ENCODE results near the gene ZNF660.
"Not testable (repeated sequence)": the region's sequence is repeated elsewhere in the genome, so short reads cannot be mapped to it uniquely, and the experiment has no call there.

Gene ZNF660

DNA sequence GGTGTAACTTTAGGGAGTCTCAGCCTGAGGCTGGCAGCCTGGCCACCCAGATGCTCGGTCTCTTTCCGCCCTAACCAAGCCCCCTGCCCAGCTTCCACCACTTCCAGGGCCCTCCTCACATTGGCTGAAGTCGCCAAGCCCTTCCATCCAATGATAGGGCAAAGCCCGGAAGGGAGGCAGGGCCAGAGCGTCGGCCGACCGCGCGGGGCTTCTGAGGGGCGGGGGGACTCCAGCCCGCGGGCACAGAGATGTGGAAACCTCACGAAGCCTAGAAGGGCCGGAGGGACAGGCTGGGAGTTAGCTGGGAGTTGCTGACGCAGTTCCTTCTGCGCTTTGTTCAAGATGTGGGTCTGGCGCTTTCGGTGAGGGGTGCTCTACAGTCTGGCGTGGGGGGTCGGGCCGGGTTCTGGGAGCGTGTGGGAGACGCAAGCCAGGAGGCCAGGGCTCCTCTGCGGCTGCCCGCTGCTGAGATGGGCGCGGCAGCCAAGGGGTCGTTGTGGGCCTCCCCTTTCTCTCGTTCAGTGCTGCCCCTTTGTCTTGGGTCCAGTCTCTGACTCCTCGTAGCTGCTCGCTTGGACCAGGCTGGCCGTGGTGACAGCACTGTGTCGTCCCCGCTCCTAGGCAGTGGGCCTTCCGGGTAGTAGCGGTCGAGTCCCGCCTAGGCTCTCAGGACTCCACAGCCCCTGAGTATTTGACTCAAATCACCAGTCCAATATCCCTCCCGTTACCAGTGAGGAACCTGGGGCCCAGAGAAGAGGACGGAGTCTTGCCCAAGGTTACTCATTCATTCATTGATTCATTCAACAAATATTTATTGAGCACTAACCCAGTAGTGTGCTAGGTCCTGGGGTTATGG, at the start of gene ZNF660:
TSS of gene ZNF660 (plus strand) at position 319 of the 856 bp plus-strand sequence. CDS start 9,230 bp downstream, outside the sequence.
- DNase-seq, result peak; percentile 78

DNA sequence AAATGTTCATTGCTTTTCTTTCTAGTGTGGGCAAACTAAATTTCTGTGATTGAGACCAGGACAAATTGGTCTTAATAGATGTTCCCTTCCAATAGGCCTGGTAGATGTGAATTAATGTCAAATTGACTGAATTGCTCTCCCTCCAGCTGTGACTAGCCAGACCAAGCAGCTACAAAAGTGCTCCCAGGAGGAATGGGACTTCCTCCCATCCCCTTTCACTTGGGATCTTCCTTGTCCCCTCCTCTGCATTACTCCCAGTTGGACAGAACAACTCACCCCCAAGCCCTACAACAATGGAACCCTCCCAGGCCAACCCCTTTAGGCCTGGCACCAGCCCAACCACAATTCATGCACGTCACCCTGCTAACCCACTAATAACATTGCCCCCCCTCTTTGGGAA, 49.4 kb upstream of the ZNF660 start:
- DNase-seq, result no peak

DNA sequence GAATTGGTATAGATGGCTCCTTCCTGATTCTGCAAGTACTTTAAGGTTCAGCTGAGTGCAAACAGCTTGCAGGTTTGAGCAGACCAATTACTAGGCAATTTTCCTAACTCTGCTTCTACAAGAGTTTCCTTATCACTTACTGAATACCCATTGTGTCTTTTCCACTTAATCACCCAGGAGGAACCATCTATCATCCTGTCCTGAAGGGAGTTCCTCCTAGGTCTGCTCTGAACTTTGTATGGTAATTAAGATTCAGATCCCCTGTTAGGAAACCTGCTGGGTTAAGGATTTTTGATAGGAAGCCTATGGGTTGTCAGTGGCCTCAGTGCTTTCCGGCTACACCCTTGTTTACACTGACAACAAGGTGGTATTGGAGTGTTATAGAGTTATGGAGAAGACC, 40.0 kb upstream of the ZNF660 start:
- DNase-seq, result not testable (repeated sequence)

DNA sequence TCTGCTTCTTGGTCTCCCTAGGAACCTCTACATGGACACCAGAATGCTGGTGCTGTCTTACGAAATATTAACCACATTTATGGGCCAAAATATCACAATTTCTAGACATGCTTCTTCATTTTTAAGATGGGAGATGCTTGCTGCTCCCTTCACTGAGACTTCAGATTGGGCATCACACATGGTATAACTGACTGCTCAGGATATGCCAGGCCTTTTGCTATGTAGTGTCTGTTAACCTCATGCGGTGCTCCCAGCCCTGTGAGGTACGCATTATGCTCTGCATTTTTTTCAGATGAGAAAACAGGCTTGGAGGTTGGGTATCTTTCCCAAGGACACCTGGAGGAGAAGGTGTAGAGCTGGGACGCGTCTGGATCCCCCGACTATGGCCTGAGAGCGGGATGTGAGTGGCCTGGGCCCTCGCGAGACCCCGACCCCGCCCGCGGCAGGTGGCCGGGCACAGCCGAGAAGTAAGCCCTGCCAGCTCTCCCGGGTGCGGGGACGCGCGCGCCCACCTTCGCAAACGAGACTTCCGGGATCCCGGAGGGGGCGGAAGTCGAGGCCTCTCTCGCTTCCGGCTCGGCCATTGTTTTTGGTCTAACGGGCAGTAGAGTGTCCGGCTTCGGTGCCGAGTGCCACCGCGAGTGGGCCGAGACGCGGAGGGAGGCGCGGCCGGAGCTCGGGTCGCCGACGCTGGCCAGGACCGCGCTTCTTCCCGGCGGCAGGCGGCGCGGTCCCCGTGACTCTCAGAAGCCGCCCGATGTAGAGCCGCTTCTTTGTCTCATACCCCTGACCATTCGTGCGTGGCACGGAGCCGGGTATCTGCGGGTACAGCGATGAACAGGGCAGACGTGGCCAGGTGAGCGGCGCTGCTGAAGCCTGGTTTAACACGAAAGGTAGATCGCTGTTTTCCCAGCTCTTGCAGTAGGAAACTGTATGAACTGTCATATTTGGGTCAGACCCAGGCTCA, 29.9 kb upstream of the ZNF660 start, which contains the start of gene ZKSCAN7:
TSS of gene ZKSCAN7 (plus strand) at position 568 of the 967 bp plus-strand sequence. CDS start 1,855 bp downstream, outside the sequence.
- DNase-seq, result peak; percentile 64

DNA sequence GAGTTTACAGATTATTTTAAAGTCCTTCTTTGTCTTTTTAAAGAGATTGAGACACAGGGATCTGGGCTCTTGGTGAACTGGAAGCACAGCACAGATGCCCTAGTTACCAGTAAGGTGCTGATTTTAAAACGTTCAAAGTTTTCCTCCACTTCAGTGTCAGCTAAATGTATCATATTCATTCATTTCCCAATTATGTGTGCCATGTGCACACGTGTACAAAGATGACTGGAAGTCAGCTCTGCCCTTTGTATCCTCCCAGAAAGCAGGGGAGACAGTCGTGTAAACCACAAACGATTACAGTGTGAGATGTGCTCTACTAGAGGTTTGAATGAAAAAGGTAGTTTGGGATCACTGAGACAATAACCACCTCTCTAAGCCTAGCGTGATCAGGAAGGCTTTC, 29.0 kb upstream of the ZNF660 start:
- no peak for DNase-seq

DNA sequence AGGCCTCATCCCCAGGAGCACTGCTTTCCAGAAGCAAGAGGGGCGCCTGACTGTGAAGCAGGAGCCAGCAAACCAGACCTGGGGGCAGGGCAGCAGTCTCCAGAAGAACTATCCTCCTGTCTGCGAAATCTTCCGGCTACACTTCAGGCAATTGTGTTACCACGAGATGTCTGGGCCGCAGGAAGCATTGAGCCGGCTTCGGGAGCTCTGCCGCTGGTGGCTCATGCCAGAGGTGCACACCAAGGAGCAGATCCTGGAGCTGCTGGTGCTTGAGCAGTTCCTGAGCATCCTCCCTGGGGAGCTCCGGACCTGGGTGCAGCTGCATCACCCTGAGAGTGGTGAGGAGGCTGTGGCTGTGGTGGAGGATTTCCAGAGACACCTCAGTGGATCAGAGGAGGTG, 27.7 kb upstream of the ZNF660 start:
- DNase-seq, result no peak

DNA sequence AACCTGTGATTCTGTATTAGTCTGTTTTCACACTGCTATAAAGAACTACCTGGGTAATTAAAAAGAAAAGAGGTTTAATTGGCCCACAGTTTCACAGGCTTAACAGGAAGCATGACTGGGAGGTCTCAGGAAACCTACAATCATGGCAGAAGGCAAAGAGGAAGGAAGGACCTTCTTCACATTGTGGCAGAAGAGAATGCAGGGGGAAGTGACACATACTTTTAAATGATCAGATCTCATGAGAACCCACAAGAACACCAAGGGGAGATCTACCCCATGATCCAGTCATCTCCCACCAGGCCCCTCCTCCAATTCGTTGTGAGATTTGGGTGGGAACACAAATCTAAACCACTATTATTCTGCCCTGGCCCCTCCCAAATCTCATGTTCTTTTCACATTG, 23.7 kb upstream of the ZNF660 start:
- no peak for DNase-seq

DNA sequence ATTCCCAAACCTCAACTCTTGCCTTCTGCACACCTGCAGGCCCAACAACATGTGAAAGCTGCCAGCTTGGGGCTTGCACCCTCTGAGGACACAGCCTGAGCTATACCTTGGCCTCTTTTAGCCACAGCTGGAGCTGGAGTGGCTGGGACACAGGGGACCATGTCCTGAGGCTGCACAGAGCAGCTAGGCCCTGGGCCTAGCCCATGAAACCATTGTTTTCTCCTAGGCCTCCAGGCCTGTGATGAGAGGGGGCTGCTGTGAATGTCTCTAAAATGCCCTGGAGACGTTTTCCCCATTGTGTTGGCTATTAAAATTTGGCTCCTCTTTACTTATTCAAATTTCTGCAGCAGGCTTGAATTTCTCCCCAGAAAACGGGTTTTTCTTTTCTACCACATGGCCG, 22.6 kb upstream of the ZNF660 start:
- no peak for DNase-seq

DNA sequence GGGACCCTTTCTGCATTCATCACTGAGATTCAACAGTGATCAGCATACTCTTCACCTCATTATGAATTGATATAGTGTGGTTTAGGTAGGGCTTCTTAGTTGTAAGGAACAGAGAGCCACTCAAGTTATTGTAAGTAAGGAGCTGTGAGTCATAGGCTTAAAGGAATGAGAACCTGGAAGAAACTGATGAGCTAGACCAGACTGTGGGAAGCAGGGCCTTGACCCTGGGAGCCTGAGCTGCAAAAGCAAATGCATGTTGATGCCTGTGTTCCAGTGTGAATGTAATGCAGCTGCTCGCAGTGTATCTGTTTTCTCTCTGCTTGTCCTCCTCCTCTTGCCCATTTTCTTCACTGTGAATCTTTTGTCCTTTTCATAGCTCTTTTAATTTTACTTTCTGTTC, 16.2 kb upstream of the ZNF660 start:
- DNase-seq, result no peak

DNA sequence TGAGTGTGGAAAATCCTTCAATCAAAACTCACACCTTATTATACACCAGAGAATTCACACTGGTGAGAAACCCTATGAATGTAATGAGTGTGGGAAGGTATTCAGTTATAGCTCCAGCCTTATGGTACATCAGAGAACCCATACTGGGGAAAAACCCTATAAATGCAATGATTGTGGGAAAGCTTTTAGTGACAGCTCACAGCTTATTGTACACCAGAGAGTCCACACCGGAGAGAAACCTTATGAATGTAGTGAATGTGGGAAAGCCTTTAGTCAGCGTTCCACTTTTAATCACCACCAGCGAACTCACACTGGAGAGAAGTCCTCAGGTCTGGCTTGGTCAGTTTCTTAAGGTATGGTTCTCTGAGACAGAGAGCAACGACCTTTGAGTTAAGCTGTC, 13.7 kb upstream of the ZNF660 start:
- DNase-seq, result no peak

DNA sequence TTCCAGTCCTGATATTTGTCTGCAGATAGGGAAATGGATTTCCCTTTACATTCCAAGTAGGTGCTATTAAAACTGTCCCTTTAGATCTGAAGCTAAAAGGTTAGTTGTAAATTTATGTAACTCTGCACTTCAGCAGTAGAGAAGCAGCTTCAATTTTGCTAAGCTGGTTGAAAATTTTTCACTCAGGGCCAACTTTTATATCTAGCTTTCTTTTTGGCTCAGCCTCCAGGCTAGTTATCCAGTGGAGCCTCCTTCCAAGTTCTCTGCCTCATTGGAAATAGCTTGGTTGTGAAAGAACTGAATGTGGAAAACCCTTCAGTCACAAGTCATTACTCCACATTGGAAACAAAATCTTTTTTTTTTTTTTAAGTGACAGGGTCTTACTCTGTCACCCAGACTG, 8.2 kb upstream of the ZNF660 start:
- DNase-seq, result no peak

DNA sequence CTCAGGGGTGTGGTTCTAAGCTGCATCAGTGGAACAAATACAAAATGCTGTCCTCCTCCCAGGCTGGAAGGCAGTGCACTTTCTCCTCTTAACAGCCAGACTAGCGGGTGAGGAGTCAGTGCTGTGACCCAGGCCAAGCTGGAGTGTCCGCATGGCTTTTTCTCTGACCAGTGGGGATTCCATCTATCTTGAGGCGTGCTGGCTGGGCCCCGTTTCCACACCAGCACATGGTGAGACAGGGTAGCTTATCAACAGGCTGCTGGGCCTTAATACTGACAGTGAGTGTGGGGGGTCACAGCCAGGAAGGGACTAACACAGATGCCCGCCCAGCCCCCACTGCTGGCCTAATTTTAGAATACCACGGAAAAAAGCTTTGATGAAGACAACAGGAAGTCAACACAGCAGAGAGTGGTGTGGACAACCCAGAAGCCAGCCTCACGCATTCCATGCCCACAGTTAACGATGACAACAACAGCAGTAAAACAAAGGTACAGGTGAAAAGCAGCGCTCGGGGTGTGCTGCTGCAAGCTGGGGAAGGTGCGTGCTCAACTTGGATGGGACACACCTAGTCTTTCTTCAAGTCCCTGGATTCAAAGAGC, 7.3 kb upstream of the ZNF660 start:
- DNase-seq, result not testable (repeated sequence)

DNA sequence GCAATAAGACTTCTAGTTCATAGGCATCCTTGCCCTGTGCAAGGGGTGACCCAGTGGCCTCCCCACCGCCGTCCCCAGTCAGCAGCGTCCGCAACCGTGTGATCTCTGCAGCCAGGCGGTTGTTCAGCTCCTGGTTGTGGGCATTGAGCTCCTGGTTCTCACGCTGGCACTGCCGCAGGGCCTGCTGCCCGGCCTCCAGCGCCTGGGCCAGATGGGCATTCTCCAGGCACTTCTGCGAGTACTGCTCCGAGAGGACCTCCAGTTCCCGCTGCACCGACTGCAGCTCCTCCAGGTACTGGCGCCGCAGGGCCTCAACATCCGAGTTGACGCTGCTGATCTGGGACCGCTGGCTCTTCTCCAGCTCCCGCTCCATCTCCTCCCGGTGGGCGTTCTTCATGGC, 6.4 kb upstream of the ZNF660 start:
- not testable (repeated sequence) for DNase-seq

DNA sequence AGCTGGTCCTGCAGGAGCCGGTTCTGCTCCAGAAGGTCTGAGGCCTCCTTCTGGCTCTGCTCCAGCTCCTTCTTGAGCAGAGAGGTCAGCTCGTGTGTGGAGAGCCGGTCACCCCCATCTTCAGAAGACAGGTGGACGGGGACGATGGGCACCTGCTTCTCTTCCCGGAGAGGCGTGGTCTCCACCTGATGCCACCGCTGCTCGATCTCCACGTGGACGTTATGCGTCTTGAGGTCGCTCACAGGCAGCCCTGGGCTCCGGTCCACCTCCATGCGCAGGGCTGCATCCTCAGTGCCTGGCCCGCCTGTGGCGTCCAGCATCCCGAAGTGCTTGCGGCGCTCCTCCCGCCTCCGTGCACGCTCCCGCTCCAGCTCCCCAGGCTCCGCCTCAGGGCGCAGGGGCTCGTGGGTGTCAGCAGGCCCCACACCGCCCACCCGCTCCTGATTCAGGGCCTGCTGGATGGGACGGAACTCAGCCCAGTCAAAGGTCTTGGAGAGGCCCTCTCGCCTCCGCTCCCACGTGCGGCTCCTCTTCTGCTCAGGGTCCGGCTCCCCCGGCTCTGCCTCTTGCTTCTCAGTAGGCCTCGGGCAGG, 5.7 kb upstream of the ZNF660 start:
- not testable (repeated sequence) for DNase-seq

DNA sequence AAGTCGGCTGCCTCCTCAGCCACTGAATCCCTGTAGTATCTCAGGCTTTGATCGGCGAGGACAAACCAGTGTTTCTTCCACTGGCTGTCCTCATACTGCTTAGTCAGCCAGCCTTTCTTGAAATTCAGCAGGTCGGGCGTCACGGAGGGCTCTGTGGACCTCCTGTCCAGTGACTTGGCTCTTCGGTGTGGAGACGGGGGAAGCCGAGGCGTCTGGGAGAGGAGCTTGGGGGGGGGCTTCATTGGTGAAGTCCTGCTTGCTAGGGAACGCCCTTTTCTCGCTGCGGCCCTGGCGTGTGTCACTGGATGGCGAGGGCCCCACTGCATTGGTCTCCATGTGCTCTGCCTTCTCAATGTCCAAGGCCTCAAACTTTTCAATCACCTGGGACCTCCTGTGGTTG, 5.0 kb upstream of the ZNF660 start:
- DNase-seq, result not testable (repeated sequence)

DNA sequence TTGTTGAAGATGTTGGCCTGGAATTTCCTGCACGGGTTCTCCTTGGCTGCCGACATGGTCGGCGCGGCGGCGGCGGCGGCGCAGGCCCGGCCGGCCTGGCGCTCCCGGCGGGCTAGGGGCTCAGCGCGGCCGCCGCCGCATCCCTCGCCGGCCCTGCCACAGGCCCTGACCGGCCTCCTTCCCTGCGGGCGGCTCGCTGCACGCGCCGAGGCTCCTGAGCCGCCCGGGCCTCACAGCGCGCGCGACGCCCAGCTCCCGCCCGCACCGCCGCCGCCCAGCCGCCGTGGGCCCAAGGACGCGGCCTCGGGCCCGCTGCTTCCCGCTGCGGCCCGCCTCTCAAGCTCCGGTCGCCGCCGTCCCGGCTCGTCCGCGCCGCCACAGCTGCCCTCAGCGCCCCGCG, 3.8 kb upstream of the ZNF660 start:
- DNase-seq, result not testable (repeated sequence)

DNA sequence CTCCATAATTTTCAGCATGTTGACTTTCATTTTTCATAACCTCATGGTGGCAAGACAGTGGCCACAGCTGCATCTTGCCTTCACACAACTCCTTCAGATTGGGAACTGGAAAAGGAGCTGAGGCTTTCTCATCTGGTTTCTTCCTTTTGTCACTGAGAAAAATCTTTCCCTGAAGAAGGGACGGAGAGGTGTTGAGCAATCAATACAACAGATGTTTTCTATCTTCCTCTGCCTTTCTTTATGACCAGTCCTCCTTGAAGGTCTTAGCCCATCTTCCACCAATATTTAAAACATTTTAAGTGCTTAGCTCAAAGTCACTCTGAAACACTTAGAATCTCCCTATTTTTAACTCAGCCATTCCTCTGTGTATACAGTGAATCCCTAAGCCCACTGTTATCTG, 11.9 kb downstream of the ZNF660 start:
- no peak for DNase-seq

DNA sequence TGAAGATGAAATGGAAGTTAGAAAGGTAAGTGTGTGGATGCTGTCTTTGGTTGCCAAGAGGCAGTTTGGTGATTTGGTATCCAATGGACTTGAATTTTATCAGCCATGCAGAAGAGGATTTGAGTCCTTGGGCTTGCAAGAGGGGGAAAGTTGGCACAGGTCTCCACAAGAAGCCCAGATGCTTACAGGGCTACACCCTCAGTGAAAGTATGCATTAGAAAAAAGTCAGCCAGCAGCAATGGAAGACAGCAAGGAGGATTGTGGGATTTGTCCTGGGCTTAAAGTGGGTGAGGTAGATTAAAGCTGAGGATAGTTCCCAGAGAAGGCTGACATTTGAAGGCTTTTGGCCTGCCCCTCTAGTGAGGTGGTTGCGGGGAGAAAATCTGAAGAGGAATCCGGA, 17.0 kb downstream of the ZNF660 start:
- DNase-seq, result no peak

DNA sequence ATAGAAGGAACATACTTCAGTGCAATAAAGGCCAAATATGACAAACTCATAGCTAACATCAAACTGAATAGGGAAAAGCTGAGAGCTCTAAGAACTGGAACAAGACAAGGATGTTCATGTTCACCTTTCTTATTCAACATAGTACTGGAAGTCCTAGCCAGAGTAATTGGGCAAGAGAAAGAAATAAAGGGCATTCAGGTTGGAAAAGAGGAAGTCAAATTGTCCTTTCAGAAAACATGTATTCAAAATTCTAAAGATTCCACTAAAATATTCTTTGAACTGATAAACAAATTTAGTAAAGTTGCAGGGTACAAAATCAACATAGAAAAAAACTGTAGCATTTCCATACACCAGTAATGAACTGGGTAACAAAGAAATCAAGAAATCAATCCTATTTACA, 27.9 kb downstream of the ZNF660 start:
- DNase-seq, result no peak

DNA sequence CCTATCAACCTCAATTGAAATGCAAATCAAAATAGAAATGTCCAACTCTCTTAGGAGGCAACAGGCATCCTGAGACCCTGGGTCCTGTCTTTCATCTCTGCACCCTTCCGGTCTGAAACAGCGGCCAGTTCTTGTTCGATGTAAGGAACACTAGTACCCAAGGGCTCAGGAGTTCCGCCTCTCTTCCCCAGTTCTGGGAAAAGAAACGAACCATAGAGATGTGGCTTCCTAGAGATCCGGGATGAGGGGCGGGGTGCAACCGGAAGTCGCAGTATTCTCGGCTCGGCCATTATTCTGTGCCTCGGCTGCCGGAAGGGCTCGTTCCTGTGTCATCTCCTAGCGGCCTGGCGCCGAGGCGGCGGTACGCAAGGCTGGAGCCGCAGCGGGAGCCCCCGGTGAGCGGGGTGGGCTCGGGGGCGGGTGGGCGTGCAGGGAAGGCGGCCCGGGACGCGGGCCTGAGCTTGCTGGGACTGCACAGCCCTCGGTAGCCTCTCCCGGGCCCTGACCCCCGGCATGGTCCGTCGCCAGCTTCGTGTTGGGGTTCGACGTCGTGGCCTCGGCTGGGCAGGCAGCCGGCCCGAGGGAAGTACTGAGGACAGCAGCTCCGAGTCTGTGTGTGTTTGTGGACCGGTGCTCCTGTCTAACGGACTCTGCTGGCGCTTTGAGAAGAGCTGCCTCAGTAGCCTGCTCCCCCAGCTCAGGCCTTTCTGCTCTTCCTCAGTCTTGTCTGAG, 40.2 kb downstream of the ZNF660 start, which contains the start of gene ZNF197:
TSS of gene ZNF197 (plus strand) at position 288 of the 732 bp plus-strand sequence. CDS start 4,119 bp downstream, outside the sequence.
- peak; percentile 97 for DNase-seq

DNA sequence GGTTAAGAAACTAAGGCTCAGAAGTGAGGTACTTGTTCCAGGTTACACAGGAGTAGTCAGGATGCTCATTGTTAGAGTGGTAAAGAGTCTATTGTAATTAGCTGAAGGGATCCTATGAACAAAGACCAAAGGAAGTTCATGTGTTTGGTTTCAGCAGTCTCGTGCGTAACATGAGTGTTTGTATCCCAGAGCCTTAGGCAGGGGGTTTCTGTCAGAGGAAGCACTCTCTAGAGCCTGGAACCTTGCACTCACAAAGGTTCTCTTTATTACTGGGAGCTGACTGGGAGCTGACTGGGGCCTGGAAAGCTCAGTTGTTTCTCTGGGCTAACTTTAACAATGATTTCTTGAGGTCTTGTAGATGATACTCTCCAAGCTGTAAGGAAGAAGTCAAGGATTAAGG, 44.0 kb downstream of the ZNF660 start:
- no peak for DNase-seq

DNA sequence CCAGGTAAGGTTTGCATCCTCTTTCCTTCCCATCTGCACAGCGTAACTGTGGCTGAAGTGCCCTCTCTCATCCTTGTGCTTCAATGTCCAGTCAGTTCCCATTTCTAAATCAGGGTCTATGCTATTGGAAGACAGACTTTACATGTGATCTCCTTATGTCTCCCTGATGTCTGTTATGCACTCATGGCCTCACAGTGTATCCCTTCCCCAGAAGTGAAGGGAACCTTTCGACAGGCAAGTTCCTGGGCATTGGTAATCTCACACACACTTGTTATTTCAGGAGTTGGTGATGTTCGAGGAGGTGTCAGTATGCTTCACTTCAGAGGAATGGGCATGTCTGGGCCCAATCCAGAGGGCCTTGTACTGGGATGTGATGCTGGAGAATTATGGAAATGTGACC, 47.4 kb downstream of the ZNF660 start:
- DNase-seq, result no peak
